IMR-90 (cell line): Measurements from ENCODE around the gene TICAM1. TPM values are rescaled to one million over a fixed set of nuclear protein-coding genes. Genes with fewer than 3 reads are reported as not detected.

ENCODE experiments used
- ATAC-seq: fragments of 200-7000 bp; cut with Tn5 transposase; 2 replicates; pipeline ENCODE4 v1.9.1; 2020; ENCODE audit warnings: low read depth, mild to moderate bottlenecking, moderate library complexity
- BruUV-seq: library from RNA; stranded (reverse); fragments of 400-500 nt; replicated peaks from 2 replicates; lab custom pipeline; 2021; lab: Mats Ljungman, UMichigan
- CTCF ChIA-PET: fragments of 300-600 bp; formaldehyde crosslinking; extraction: SDS; loops from one replicate; lab custom pipeline; 2021; ENCODE audit warnings: antibody characterized with exemption; lab: Yijun Ruan, JAX
- POLR2A ChIA-PET: fragments of 300-600 bp; sonication (Branson Sonifier 250); formaldehyde crosslinking; loops from one replicate; lab custom pipeline; 2022; ENCODE audit warnings: antibody characterized with exemption; ENCODE audit not compliant: unreplicated experiment; lab: Charles Lee
- DNase-seq: peaks from one replicate; pipeline ENCODE4 v3.0.0; 2013
- H2AFZ ChIP-seq: replicated peaks from 2 replicates; pipeline ENCODE3; 2013; ENCODE audit warnings: low read length, mild to moderate bottlenecking; ENCODE audit not compliant: poor library complexity
- H2AK5ac ChIP-seq: 2 replicates; pipeline ENCODE4 v1.6.1; 2013; ENCODE audit warnings: low read depth, low read length, inconsistent platforms
- H2AK9ac ChIP-seq: replicated peaks from 2 replicates; pipeline ENCODE3; 2013; ENCODE audit warnings: mild to moderate bottlenecking, low read depth, low read length, moderate library complexity; ENCODE audit not compliant: poor library complexity
- H2BK120ac ChIP-seq: 2 replicates; pipeline ENCODE4 v1.6.1; 2013; ENCODE audit warnings: low read depth, low read length, inconsistent platforms
- H2BK15ac ChIP-seq: 3 replicates; pipeline ENCODE4 v1.6.1; 2013; ENCODE audit warnings: low read depth, low read length, inconsistent platforms
- H2BK20ac ChIP-seq: 2 replicates; pipeline ENCODE4 v1.6.1; 2013; ENCODE audit warnings: low read depth, mild to moderate bottlenecking, inconsistent platforms, low read length, moderate library complexity
- H2BK5ac ChIP-seq: 2 replicates; pipeline ENCODE4 v1.6.1; 2013; ENCODE audit warnings: mild to moderate bottlenecking, low read depth, low read length, inconsistent platforms; ENCODE audit not compliant: poor library complexity, severe bottlenecking
- H3K14ac ChIP-seq: replicated peaks from 2 replicates; pipeline ENCODE4 v1.6.1; 2013; ENCODE audit warnings: low read depth, low read length, inconsistent platforms
- H3K18ac ChIP-seq: 2 replicates; pipeline ENCODE4 v1.6.1; 2013; ENCODE audit warnings: low read depth, low read length, control low read depth
- H3K23ac ChIP-seq: 2 replicates; pipeline ENCODE4 v1.6.1; 2013; ENCODE audit warnings: low read depth, low read length, inconsistent platforms
- H3K27ac ChIP-seq: 2 replicates; pipeline ENCODE4 v1.5.1; 2013; ENCODE audit warnings: mild to moderate bottlenecking, control low read depth, low read length; ENCODE audit not compliant: insufficient read depth
- H3K27me3 ChIP-seq: 2 replicates; pipeline ENCODE4 v1.6.1; 2013; ENCODE audit warnings: low read length; ENCODE audit not compliant: control insufficient read depth, insufficient read depth
- H3K36me3 ChIP-seq: 2 replicates; pipeline ENCODE4 v1.6.1; 2013; ENCODE audit warnings: low read length, mixed read lengths; ENCODE audit not compliant: control insufficient read depth, insufficient read depth
- H3K4ac ChIP-seq: 2 replicates; pipeline ENCODE4 v1.6.1; 2013; ENCODE audit warnings: low read depth, low read length, inconsistent platforms
- H3K4me1 ChIP-seq: 2 replicates; pipeline ENCODE4 v1.6.1; 2013; ENCODE audit warnings: low read length, mixed read lengths; ENCODE audit not compliant: control insufficient read depth, insufficient read depth
- H3K4me2 ChIP-seq: 2 replicates; pipeline ENCODE4 v1.6.1; 2013; ENCODE audit warnings: low read depth, mild to moderate bottlenecking, control low read depth, low read length, moderate library complexity
- H3K4me3 ChIP-seq: 2 replicates; pipeline ENCODE4 v1.5.1; 2013; ENCODE audit warnings: low read depth, mild to moderate bottlenecking, control low read depth, low read length, moderate library complexity; ENCODE audit not compliant: insufficient read depth
- H3K56ac ChIP-seq: 2 replicates; pipeline ENCODE4 v1.6.1; 2013; ENCODE audit warnings: low read length, inconsistent platforms; ENCODE audit not compliant: insufficient read depth; ENCODE audit errors: extremely low read depth
- H3K79me1 ChIP-seq, 2 experiments: 2 replicates each; pipeline ENCODE4 v1.6.1; 2013; ENCODE audit warnings: low read length in 2 of 2, inconsistent platforms in 1 of 2, low read depth in 1 of 2
- H3K9ac ChIP-seq: 2 replicates; pipeline ENCODE4 v1.6.1; 2013; ENCODE audit warnings: low read depth, low read length, control low read depth
- H3K9me1 ChIP-seq: 2 replicates; pipeline ENCODE4 v1.6.1; 2013; ENCODE audit warnings: low read length, inconsistent platforms; ENCODE audit not compliant: insufficient read depth
- H3K9me3 ChIP-seq: 2 replicates; pipeline ENCODE4 v1.6.1; 2013; ENCODE audit warnings: low read length; ENCODE audit not compliant: control insufficient read depth, insufficient read depth
- H4K20me1 ChIP-seq: 2 replicates; pipeline ENCODE4 v1.6.1; 2013; ENCODE audit warnings: low read length, inconsistent platforms; ENCODE audit not compliant: insufficient read depth
- H4K5ac ChIP-seq: 2 replicates; pipeline ENCODE4 v1.6.1; 2013; ENCODE audit warnings: mild to moderate bottlenecking, low read depth, low read length, control low read depth
- H4K8ac ChIP-seq, 2 experiments: 2 replicates each; pipeline ENCODE4 v1.6.1; 2013; ENCODE audit warnings: low read depth in 2 of 2, low read length in 2 of 2, control low read depth in 1 of 2, inconsistent platforms in 1 of 2
- H4K91ac ChIP-seq: 2 replicates; pipeline ENCODE4 v1.6.1; 2013; ENCODE audit warnings: low read depth, low read length, inconsistent platforms; ENCODE audit not compliant: insufficient read depth
- BHLHE40 ChIP-seq: fragments of 150-350 bp; IDR thresholded peaks from 2 replicates; pipeline ENCODE4 v1.6.1; 2016; ENCODE audit warnings: mild to moderate bottlenecking, low read depth, low read length
- FOS ChIP-seq: fragments of 150-350 bp; IDR thresholded peaks from 2 replicates; pipeline ENCODE4 v1.6.1; 2016; ENCODE audit warnings: low read depth, low read length
- MAZ ChIP-seq: IDR thresholded peaks from 2 replicates; pipeline ENCODE4 v1.6.1; 2012; ENCODE audit warnings: low read depth, mild to moderate bottlenecking, low read length, improper control_type of control experiment, moderate library complexity, borderline replicate concordance
- NFE2L2 ChIP-seq: fragments of 150-350 bp; IDR thresholded peaks from 2 replicates; pipeline ENCODE4 v1.6.1; 2016; ENCODE audit warnings: low read depth, mild to moderate bottlenecking, low read length
- RAD21 ChIP-seq: IDR thresholded peaks from 2 replicates; pipeline ENCODE4 v1.6.1; 2012; ENCODE audit warnings: low read length, improper control_type of control experiment
- RCOR1 ChIP-seq: IDR thresholded peaks from 2 replicates; pipeline ENCODE4 v1.6.1; 2012; ENCODE audit warnings: mild to moderate bottlenecking, low read length, improper control_type of control experiment; ENCODE audit not compliant: insufficient replicate concordance
- SMC3 ChIP-seq: fragments of 150-350 bp; IDR thresholded peaks from 2 replicates; pipeline ENCODE4 v1.6.1; 2016; ENCODE audit warnings: low read depth, mild to moderate bottlenecking, antibody characterized with exemption, low read length, moderate library complexity
- WGBS, 2 experiments: methylation state at CpG; one replicate each; pipeline versions ENCODE4 v1.1.5 to v1.1.7; 2013; ENCODE audit warnings: missing lambda C conversion rate in 2 of 2; ENCODE audit not compliant: insufficient read length in 1 of 2; ENCODE audit errors: extremely low coverage in 2 of 2; 5-methylcytosine and 5-hydroxymethylcytosine counted together
- dilution Hi-C: fragments of 300-500 bp; cut with HindIII; formaldehyde crosslinking; loops from one replicate; pipeline ENCODE4 v1.14.3; 2018; ENCODE audit warnings: low sequenced_read_pairs; ENCODE audit not compliant: unreplicated experiment
- in situ Hi-C: fragments of 300-500 bp; cut with MboI; formaldehyde crosslinking; loops from 3 replicates; pipeline ENCODE4 v1.14.3; 2019; ENCODE audit warnings: low sequenced_read_pairs, inconsistent platforms, mixed read lengths
- intact Hi-C: fragments of 100-400 bp; cut with micrococcal nuclease; formaldehyde crosslinking; loops from 2 replicates; pipeline ENCODE4 v1.10.0; 2022
- polyA plus RNA-seq, 3 experiments: library from polyadenylated mRNA; depleted of rRNA; stranded (reverse); fragments of >200 nt; gene quantifications; 2 replicates each; pipeline ENCODE4 v1.2.3, GENCODE V29; 2012; ENCODE audit warnings: low replicate concordance in 1 of 3
- total RNA-seq: library from RNA; depleted of rRNA; stranded (reverse); fragments of >200 nt; gene quantifications from 2 replicates; pipeline ENCODE4 v1.2.3, GENCODE V29; 2012
- TF ChIP-seq, protein P1 (sequence below): conservative IDR thresholded peaks from 2 replicates; pipeline ENCODE4 v1.5.1; 2012; ENCODE audit warnings: mild to moderate bottlenecking, low read depth, low read length, improper control_type of control experiment

TICAM1 gene
- total and polyA plus RNA-seq, 2 of the 4 experiments (the other 2 are of a cell fraction) = 0.90 to 9.2 TPM

DNA sequence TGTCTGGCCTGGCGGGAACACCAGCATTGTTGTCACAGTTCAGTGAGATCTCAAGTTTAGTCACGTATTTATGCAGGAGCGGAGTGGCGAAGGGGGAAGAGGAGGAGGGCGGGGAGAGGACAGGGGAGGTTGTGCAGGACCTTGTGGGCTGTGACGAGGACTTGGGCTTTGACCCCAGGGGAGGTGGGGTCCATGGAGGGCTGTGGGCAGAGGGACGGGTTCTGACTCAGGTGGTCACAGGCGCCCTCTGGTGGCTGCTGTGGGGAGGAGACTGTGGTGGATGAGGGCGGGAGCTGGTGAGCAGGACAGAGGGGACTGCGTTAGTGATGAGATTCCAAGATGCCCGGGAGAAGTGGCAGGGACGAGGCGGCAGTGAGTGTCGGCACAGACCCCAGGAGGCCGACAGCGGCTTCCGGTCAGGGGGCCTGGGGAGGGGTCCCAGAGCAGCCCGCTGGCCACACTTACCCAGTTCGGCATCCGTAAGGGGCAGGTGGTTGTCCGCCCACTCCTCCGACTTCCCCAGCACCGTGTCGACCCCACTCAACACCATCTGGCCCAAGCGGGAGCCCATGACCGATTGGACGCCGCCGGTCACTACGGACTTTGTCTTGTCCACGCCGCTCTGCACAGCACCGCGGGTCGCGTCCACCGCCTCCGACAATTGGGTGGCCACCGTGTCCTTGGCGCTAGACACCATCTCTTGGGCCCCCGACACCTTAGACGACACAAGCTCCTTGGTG, 20.2 kb upstream of the TICAM1 start:
- H4K5ac ChIP-seq = no peak overlapping the region
- no peaks in the 10 kb centered on the region for H3K27me3 ChIP-seq
- no peaks in the 10 kb centered on the region for H3K9me1 ChIP-seq
- H2BK15ac ChIP-seq = no peak overlapping the region
- WGBS, 2 experiments = 90% methylated on average over 32 of the region's 42 CpGs; no CpG with 5 or more reads in 1 of the 2 experiments
- H3K36me3 ChIP-seq = peaks cover 61% of the 10 kb centered on the region
- peak overlapping the region; percentile 97; the same call in 1 of the 2 replicates for H2AK5ac ChIP-seq
- no peaks in the 10 kb centered on the region for H3K9me3 ChIP-seq
- intact Hi-C loops (loop anchor here (1.0 kb wide), 1 partner anchor 42 kb away; no protein-coding TSS in a partner anchor), in situ Hi-C loops (no loop called here), dilution Hi-C loops (no loop called here)
- H3K4me1 ChIP-seq = peaks cover 2% of the 10 kb centered on the region; the same call in 1 of the 2 replicates
- POLR2A ChIA-PET = no interaction called here
- DNase-seq = peak; percentile 42
- no peak overlapping the region for H3K18ac ChIP-seq
- no peak overlapping the region; the same call in 1 of the 2 replicates for H2BK120ac ChIP-seq
- peaks cover 13% of the 10 kb centered on the region; the same call in 1 of the 2 replicates for H4K20me1 ChIP-seq
- H3K4ac ChIP-seq = peak overlapping the region; percentile 28; the same call in 1 of the 2 replicates
- ATAC-seq = peak; percentile 88
- no peak overlapping the region for H3K4me2 ChIP-seq
- no peak overlapping the region for H3K4me3 ChIP-seq
- H2BK5ac ChIP-seq = no peak overlapping the region
- no peak overlapping the region; the same call in 1 of the 2 replicates for H4K91ac ChIP-seq
- no peak overlapping the region for H3K14ac ChIP-seq
- CTCF ChIA-PET = interaction anchor here (0.6 to 1.4 kb wide), 5 partner anchors 14 to 210 kb away, joined by 3 to 22 read pairs (median 3); no protein-coding TSS in a partner anchor
- no peak overlapping the region for H3K27ac ChIP-seq
- TF ChIP-seq MAZ = peak; percentile 39; the same call in 1 of the 2 replicates
- TF ChIP-seq FOS = no peak
- TF ChIP-seq SMC3 = peak; percentile 80
- TF ChIP-seq, protein P1, sequence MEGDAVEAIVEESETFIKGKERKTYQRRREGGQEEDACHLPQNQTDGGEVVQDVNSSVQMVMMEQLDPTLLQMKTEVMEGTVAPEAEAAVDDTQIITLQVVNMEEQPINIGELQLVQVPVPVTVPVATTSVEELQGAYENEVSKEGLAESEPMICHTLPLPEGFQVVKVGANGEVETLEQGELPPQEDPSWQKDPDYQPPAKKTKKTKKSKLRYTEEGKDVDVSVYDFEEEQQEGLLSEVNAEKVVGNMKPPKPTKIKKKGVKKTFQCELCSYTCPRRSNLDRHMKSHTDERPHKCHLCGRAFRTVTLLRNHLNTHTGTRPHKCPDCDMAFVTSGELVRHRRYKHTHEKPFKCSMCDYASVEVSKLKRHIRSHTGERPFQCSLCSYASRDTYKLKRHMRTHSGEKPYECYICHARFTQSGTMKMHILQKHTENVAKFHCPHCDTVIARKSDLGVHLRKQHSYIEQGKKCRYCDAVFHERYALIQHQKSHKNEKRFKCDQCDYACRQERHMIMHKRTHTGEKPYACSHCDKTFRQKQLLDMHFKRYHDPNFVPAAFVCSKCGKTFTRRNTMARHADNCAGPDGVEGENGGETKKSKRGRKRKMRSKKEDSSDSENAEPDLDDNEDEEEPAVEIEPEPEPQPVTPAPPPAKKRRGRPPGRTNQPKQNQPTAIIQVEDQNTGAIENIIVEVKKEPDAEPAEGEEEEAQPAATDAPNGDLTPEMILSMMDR = peak; percentile 71
- no peak for TF ChIP-seq NFE2L2
- peak; percentile 66 for TF ChIP-seq RAD21
- no peak for TF ChIP-seq RCOR1
- no peak for TF ChIP-seq BHLHE40
- H3K9ac ChIP-seq = no peak overlapping the region
- H2BK20ac ChIP-seq = no peak overlapping the region
- peaks cover 9 to 40% of the 10 kb centered on the region in 2 experiments; a peak in 2 of 4 replicates for H3K79me1 ChIP-seq
- BruUV-seq = no TSS peak
- H3K23ac ChIP-seq = no peak overlapping the region
- peak overlapping the region in 1 of 2 experiments; percentile 52; a peak in 1 of 4 replicates for H4K8ac ChIP-seq
- H2AK9ac ChIP-seq = peak overlapping the region; percentile 70
- H2AFZ ChIP-seq = peak overlapping the region; percentile 73
- H3K56ac ChIP-seq = no peak overlapping the region
